Brain microvascular endothelial cell (primary cell): ENCODE data around the gene NEK11.

ENCODE experiments used
- DNase-seq: peaks from one replicate; pipeline ENCODE4 v3.0.0-alpha.2; 2020
- H3K27ac ChIP-seq: fragments of 250-450 bp; sonication (Bioruptor Pico); 2 replicates; pipeline ENCODE4 v1.5.1; 2020; ENCODE audit warnings: mild to moderate bottlenecking, moderate library complexity
- H3K27me3 ChIP-seq: fragments of 250-450 bp; sonication (Bioruptor Pico); replicated peaks from 2 replicates; pipeline ENCODE4 v1.5.1; 2020; ENCODE audit warnings: mild to moderate bottlenecking
- H3K36me3 ChIP-seq: fragments of 250-450 bp; sonication (Bioruptor Pico); replicated peaks from 2 replicates; pipeline ENCODE4 v1.5.1; 2020; ENCODE audit warnings: mild to moderate bottlenecking
- H3K4me3 ChIP-seq: 2 replicates; pipeline ENCODE4 v1.5.1; 2011; ENCODE audit warnings: low read depth, mild to moderate bottlenecking, control low read depth, low read length, moderate library complexity
- in situ Hi-C: cut with HindIII; loops from 2 replicates; pipeline ENCODE4 v1.10.0; 2017; ENCODE audit warnings: low sequenced_read_pairs, low pct_ligation_motif_present
- TF ChIP-seq, protein P1 (sequence below): IDR thresholded peaks from 2 replicates; pipeline ENCODE4 v1.5.1; 2011; ENCODE audit warnings: low read depth, mild to moderate bottlenecking, moderate library complexity, low read length, control low read depth, inconsistent platforms; ENCODE audit errors: missing control alignments

Gene NEK11

DNA sequence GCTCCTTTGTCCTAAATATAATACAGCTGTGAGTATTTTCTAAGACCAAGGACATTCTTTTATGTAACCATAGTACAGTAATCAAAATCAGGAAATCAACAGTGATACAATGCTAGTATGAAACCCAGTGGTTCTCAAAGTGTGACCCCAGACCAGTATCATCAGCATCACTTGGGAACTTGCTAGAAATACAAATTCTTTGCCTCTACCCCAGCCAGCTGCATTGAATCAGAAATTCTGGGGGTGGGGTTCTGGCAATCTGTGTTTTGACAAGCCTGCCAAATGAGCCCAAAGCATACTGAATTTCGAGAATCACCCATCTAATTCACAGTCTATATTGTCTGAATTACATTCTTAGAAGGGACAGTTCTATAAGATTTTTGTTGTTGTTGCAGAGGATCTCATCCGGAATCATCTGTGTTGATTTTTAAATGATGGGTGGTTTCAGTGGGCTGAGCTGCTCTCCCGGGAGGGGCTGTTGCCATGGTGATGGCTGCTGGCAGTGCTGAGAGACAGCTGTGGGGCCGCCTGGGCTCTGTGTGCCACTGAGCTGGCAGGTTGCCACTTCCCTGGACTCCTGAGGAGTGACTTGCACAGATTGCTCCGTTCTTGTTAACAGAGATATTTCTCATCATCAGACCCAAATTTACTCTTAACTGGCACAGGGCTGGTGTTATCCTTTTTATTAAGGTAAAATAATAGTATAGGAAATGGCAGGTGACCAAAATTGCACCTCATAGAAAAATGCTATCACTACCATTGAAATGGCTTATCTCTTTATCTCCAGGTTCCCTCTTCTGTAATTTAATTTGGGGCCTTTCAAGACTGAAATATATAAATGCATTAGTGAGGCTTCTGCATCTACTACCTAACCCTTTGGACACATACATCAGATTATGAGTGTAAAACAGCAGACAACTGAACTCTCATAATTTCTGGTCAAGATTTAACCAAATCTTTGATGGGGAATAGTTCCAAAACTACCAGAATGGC is 56.5 kb downstream of the NEK11 start:
- Histone ChIP-seq H3K27me3 (no peaks in the 10 kb centered on the region), H3K4me3 (no peak overlapping the region), H3K27ac (no peak overlapping the region), H3K36me3 (no peaks in the 10 kb centered on the region)
- no peak for DNase-seq
- TF ChIP-seq, protein P1, sequence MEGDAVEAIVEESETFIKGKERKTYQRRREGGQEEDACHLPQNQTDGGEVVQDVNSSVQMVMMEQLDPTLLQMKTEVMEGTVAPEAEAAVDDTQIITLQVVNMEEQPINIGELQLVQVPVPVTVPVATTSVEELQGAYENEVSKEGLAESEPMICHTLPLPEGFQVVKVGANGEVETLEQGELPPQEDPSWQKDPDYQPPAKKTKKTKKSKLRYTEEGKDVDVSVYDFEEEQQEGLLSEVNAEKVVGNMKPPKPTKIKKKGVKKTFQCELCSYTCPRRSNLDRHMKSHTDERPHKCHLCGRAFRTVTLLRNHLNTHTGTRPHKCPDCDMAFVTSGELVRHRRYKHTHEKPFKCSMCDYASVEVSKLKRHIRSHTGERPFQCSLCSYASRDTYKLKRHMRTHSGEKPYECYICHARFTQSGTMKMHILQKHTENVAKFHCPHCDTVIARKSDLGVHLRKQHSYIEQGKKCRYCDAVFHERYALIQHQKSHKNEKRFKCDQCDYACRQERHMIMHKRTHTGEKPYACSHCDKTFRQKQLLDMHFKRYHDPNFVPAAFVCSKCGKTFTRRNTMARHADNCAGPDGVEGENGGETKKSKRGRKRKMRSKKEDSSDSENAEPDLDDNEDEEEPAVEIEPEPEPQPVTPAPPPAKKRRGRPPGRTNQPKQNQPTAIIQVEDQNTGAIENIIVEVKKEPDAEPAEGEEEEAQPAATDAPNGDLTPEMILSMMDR: no peak
- in situ Hi-C loops: no loop called here

DNA sequence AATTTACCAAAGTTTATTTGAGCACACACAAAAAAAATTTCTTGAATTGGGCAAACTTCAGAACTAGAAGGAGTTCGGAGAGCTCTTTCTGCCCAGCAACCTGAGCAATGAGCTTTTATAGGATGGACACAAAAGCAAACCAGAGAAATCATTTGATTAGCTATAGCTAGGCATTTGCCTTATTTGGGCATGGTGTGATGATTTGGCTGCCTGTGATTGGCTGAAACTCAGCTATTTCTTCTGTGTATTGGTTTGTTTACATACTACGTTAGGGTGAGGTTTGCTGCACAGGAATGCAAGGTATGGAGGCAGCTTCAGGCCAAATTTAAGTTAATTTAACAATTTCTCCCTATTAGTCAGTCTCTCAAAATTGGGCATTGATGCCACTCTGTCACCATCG is 65.1 kb downstream of the NEK11 start:
- TF ChIP-seq, protein P1: no peak
- no peaks in the 10 kb centered on the region for H3K36me3 ChIP-seq
- DNase-seq: peak; percentile 28
- in situ Hi-C loops: no loop called here
- no peaks in the 10 kb centered on the region for H3K27me3 ChIP-seq
- H3K27ac ChIP-seq: no peak overlapping the region
- no peak overlapping the region for H3K4me3 ChIP-seq

DNA sequence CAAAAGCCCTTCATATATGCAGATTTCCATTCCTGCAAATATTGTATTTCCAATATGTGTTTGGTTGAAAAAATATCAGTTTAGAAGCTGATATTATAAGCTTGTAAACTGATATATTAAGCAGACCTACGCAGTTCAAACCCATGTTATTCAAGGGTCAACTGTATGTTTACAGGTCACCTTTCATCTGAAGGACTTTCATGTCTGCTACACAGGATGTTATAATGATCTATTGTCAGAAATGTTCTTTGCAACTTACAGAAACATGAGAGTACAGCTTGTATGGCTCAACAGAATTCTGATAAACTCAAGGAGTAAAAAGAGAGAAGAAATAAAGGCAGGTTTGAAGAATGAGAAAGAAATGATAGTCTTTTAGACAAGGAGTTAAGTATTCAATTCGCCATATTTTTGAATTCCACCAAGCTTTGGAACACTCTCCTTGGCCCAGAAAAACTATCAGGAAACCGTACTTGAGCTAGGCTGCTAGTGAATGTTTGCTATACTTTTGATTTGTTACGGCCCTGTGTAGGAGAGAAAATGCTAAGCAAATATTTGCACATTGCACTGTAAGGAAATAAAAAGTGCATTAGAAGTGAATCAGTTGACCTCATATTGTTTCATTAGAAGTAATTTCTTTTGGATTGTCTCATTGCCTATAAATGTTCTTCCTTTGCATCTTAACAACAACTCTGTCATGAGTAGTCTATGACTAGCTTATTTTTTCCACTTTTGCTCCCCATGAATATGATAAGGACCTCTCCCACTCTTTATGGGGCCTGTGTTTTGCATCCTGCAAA is 81.2 kb downstream of the NEK11 start:
- no peak overlapping the region for H3K4me3 ChIP-seq
- H3K36me3 ChIP-seq: no peaks in the 10 kb centered on the region
- no peak for DNase-seq
- TF ChIP-seq, protein P1: no peak
- H3K27ac ChIP-seq: peak overlapping the region; percentile 51
- no peaks in the 10 kb centered on the region for H3K27me3 ChIP-seq
- in situ Hi-C loops: no loop called here

DNA sequence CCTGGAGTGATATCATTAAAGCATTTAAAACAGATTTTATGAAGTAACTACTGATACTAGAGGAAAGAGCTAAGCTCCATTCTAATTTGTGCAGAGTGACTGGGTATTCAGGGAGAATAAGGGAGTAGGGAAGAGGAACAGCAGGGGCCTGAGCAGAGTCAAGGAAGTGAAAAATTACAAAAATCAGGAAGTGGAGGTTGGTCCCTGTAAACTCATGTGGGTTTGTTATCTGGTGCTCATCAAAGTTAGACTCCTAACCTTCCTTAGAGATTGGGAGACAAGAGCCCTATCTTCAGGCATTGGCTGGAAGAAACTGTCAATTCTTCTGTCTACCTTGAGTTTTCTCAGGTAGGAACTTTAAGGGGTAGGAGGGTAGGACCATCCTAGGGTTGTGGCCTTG is 82.5 kb downstream of the NEK11 start:
- in situ Hi-C loops: no loop called here
- H3K4me3 ChIP-seq: no peak overlapping the region
- no peaks in the 10 kb centered on the region for H3K27me3 ChIP-seq
- peak overlapping the region; percentile 44 for H3K27ac ChIP-seq
- no peaks in the 10 kb centered on the region for H3K36me3 ChIP-seq
- DNase-seq: no peak
- TF ChIP-seq, protein P1: no peak

DNA sequence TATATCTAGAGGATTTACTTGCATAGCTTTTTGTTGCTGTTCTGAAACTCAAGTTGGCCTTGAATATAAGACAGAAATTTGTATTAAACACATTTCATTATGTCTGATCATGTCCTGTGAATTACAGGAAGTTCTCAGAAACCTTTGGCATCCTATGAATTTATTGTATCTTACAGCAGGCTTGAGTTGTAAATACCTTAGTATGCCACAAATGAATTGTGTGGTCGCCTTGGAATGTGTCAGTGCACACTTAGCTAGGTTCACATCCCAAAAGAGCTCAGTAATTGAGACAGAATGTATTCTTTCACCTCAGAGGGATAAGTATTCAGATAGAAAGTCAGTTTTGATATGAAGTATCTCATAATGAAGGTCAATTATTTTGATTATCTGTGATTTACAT is 83.4 kb downstream of the NEK11 start:
- TF ChIP-seq, protein P1: no peak
- Histone ChIP-seq H3K27ac (peak overlapping the region; percentile 44), H3K36me3 (no peaks in the 10 kb centered on the region), H3K4me3 (no peak overlapping the region), H3K27me3 (no peaks in the 10 kb centered on the region)
- in situ Hi-C loops: no loop called here
- peak; percentile 74 for DNase-seq
